SK-N-SH (cell line): ENCODE data around the gene GPC5. TPM values are rescaled to one million over a fixed set of nuclear protein-coding genes. Genes with fewer than 3 reads are reported as not detected.

Experiments
- CTCF ChIA-PET: fragments of 300-600, 350-600 bp; formaldehyde crosslinking; extraction: SDS; loops from one replicate; lab custom pipeline; 2021; lab: Yijun Ruan, JAX
- POLR2A ChIA-PET: fragments of 350-600 bp; sonication (Branson Sonifier 250); formaldehyde crosslinking; extraction: SDS; loops from one replicate; lab custom pipeline; 2020; ENCODE audit warnings: antibody characterized with exemption, inconsistent platforms; lab: Yijun Ruan, JAX
- DNase-seq: peaks from one replicate; pipeline ENCODE4 v3.0.0; 2012
- H2AFZ ChIP-seq: fragments of 200-600 bp; sonication (generic); 2 replicates; pipeline ENCODE4 v1.8.1; 2016; ENCODE audit warnings: antibody characterized with exemption, mild to moderate bottlenecking, low read depth
- H3F3A ChIP-seq: fragments of 200-600 bp; sonication (generic); replicated peaks from 2 replicates; pipeline ENCODE3; 2016; ENCODE audit warnings: antibody characterized with exemption, mild to moderate bottlenecking; ENCODE audit not compliant: insufficient read depth
- H3K27ac ChIP-seq, 2 experiments: fragments of 200-500 bp in 1 of 2; fragments of 200-600 bp in 1 of 2; sonication (Bioruptor generic) in 1 of 2; sonication (generic), shearing (Covaris generic) in 1 of 2; 2 replicates each; pipeline versions ENCODE4 v1.5.1 to v1.6.1; 2014 to 2016; ENCODE audit warnings: low read depth in 2 of 2, inconsistent platforms in 1 of 2, low read length in 1 of 2, mild to moderate bottlenecking in 1 of 2, mixed read lengths in 1 of 2
- H3K27me3 ChIP-seq: fragments of 200-600 bp; sonication (generic), shearing (Covaris generic); 2 replicates; pipeline ENCODE4 v1.6.1; 2016; ENCODE audit warnings: mixed run types; ENCODE audit not compliant: insufficient read depth
- H3K36me3 ChIP-seq, 2 experiments: fragments of 200-500 bp in 1 of 2; fragments of 200-600 bp in 1 of 2; sonication (Bioruptor generic) in 1 of 2; sonication (generic) in 1 of 2; replicated peaks in 1 of 2; 2 replicates each; pipeline versions ENCODE3 to v1.5.1; 2014 to 2016; ENCODE audit warnings: low read length in 1 of 2, mild to moderate bottlenecking in 1 of 2; ENCODE audit not compliant: insufficient read depth in 2 of 2, control insufficient read depth in 1 of 2
- H3K4me1 ChIP-seq, 2 experiments: fragments of 200-500 bp in 1 of 2; fragments of 200-600 bp in 1 of 2; sonication (Bioruptor generic) in 1 of 2; sonication (generic), shearing (Covaris generic) in 1 of 2; 2 replicates each; pipeline versions ENCODE4 v1.5.1 to v1.6.1; 2014 to 2016; ENCODE audit warnings: low read depth in 1 of 2, low read length in 1 of 2, mixed run types in 1 of 2; ENCODE audit not compliant: insufficient read depth in 2 of 2, control insufficient read depth in 1 of 2
- H3K4me2 ChIP-seq: fragments of 200-600 bp; sonication (generic), shearing (Covaris generic); 2 replicates; pipeline ENCODE4 v1.6.1; 2017; ENCODE audit warnings: mixed run types
- H3K4me3 ChIP-seq, 2 experiments: fragments of 200-500 bp in 1 of 2; fragments of 200-600 bp in 1 of 2; sonication (Bioruptor generic) in 1 of 2; sonication (generic), shearing (Covaris generic) in 1 of 2; 2 replicates each; pipeline versions ENCODE4 v1.5.1 to v1.8.1; 2014 to 2016; ENCODE audit warnings: low read depth in 2 of 2, inconsistent platforms in 1 of 2, low read length in 1 of 2, mild to moderate bottlenecking in 1 of 2, mixed read lengths in 1 of 2, moderate library complexity in 1 of 2
- H3K79me2 ChIP-seq: fragments of 200-600 bp; sonication (generic); 2 replicates; pipeline ENCODE4 v1.8.1; 2017; ENCODE audit warnings: mild to moderate bottlenecking; ENCODE audit not compliant: insufficient read depth
- H3K9ac ChIP-seq: fragments of 200-600 bp; sonication (generic); 2 replicates; pipeline ENCODE4 v1.6.1; 2017; ENCODE audit warnings: mixed run types
- H3K9me2 ChIP-seq: fragments of 200-600 bp; sonication (generic); 2 replicates; pipeline ENCODE4 v1.6.1; 2017; ENCODE audit warnings: mixed run types
- H3K9me3 ChIP-seq: fragments of 200-600 bp; sonication (generic); 2 replicates; pipeline ENCODE4 v1.6.1; 2017; ENCODE audit warnings: mixed run types, mild to moderate bottlenecking, moderate library complexity
- H4K20me1 ChIP-seq: fragments of 200-600 bp; sonication (generic); 2 replicates; pipeline ENCODE4 v1.6.1; 2017; ENCODE audit warnings: mild to moderate bottlenecking, mixed run types; ENCODE audit not compliant: insufficient read depth
- CHD2 ChIP-seq: fragments of 150-350 bp; IDR thresholded peaks from 2 replicates; pipeline ENCODE4 v1.6.1; 2018; ENCODE audit warnings: low read length; ENCODE audit not compliant: partially characterized antibody
- ELF1 ChIP-seq: IDR thresholded peaks from 2 replicates; pipeline ENCODE4 v1.4.0; 2012
- GABPA ChIP-seq: IDR thresholded peaks from 2 replicates; pipeline ENCODE4 v1.4.0; 2012; ENCODE audit warnings: low read depth, mild to moderate bottlenecking
- GATA2 ChIP-seq: sonication (generic); formaldehyde crosslinking; IDR thresholded peaks from 2 replicates; pipeline ENCODE4 v1.5.0; 2020; ENCODE audit warnings: mild to moderate bottlenecking, missing genetic modification reagents
- MXI1 ChIP-seq: IDR thresholded peaks from 2 replicates; pipeline ENCODE4 v1.6.1; 2012; ENCODE audit warnings: mild to moderate bottlenecking, low read depth, low read length, improper control_type of control experiment
- NRF1 ChIP-seq: IDR thresholded peaks from 2 replicates; pipeline ENCODE4 v1.6.1; 2012; ENCODE audit warnings: low read depth, mild to moderate bottlenecking, low read length
- RAD21 ChIP-seq: IDR thresholded peaks from 2 replicates; pipeline ENCODE4 v1.6.1; 2012; ENCODE audit warnings: mild to moderate bottlenecking, low read length
- RCOR1 ChIP-seq: fragments of 150-350 bp; IDR thresholded peaks from 2 replicates; pipeline ENCODE4 v1.6.1; 2017; ENCODE audit warnings: antibody characterized with exemption, low read length
- RFX5 ChIP-seq: IDR thresholded peaks from 2 replicates; pipeline ENCODE4 v1.6.1; 2012; ENCODE audit warnings: mild to moderate bottlenecking, improper control_type of control experiment, low read length
- RXRA ChIP-seq: IDR thresholded peaks from 2 replicates; pipeline ENCODE4 v1.4.0; 2012; ENCODE audit warnings: low read depth, mild to moderate bottlenecking, borderline replicate concordance
- SIN3A ChIP-seq: IDR thresholded peaks from 2 replicates; pipeline ENCODE4 v1.6.1; 2012; ENCODE audit warnings: low read depth, mild to moderate bottlenecking, low read length, moderate library complexity, borderline replicate concordance
- YY1 ChIP-seq: IDR thresholded peaks from 2 replicates; pipeline ENCODE4 v1.4.0; 2012; ENCODE audit warnings: low read depth, mild to moderate bottlenecking
- WGBS: methylation state at CpG from one replicate; pipeline ENCODE4 v1.1.6; 2017; ENCODE audit warnings: low lambda C conversion rate; 5-methylcytosine and 5-hydroxymethylcytosine counted together
- polyA plus RNA-seq, 3 experiments: library from polyadenylated mRNA; depleted of rRNA; stranded (reverse); fragments of >200 nt; gene quantifications; 2 replicates each; pipeline ENCODE4 v1.2.3, GENCODE V29; 2012
- TF ChIP-seq, protein P1 (sequence below): fragments of 150-350 bp; IDR thresholded peaks from 2 replicates; pipeline ENCODE4 v1.6.1; 2016; ENCODE audit warnings: mild to moderate bottlenecking, low read depth, low read length
- TF ChIP-seq, protein P2 (sequence below): IDR thresholded peaks from 2 replicates; pipeline ENCODE4 v1.4.0; 2012; ENCODE audit warnings: low read depth
- TF ChIP-seq, protein P3 (sequence below): IDR thresholded peaks from 2 replicates; pipeline ENCODE4 v1.4.0; 2012; ENCODE audit warnings: low read depth, borderline replicate concordance
- TF ChIP-seq, protein P4 (sequence below): IDR thresholded peaks from 2 replicates; pipeline ENCODE4 v1.4.0; 2012; ENCODE audit warnings: low read depth, borderline replicate concordance

GPC5 gene
- polyA plus RNA-seq, 1 of the 3 experiments (the other 2 are of a cell fraction), result 0.03 TPM

DNA sequence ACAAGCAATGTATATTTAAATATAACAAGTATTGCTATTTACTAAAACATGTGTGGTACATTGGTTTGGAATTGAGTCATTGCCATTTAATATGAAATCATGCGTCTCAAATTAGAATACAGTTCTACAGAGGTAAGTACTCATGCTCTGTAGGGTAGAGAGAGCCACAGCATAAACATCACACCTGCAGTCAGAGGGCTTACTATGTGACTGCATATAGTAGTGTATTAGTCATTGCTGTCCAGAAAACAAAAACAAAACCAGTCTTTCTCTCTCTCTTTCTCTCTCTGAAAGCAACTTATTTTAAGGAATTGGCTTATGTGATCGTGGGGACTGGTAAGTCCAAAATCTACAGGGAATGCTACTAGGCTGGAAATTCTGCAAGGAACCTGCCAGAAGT is 370.3 kb downstream of the GPC5 start:
- Histone ChIP-seq H3K9ac (no peak overlapping the region), H3K9me2 (no peaks in the 10 kb centered on the region), H3K27me3 (no peaks in the 10 kb centered on the region), H3K36me3 (no peaks in the 10 kb centered on the region), H4K20me1 (no peaks in the 10 kb centered on the region), H3K4me3 (no peak overlapping the region), H3K27ac (no peak overlapping the region), H3K4me1 (no peaks in the 10 kb centered on the region), H3K4me2 (no peak overlapping the region), H3K79me2 (no peaks in the 10 kb centered on the region), H2AFZ (no peak overlapping the region), H3F3A (no peaks in the 10 kb centered on the region), H3K9me3 (no peaks in the 10 kb centered on the region)
- ChIA-PET CTCF (no interaction called here), POLR2A (no interaction called here)
- no peak for DNase-seq
- WGBS, result 53% methylated on average over 2 of the region's 2 CpGs
- TF ChIP-seq GABPA (no peak), RFX5 (no peak), RXRA (no peak), RCOR1 (no peak), MXI1 (no peak), NRF1 (no peak), ELF1 (no peak), GATA2 (CRISPR knock-in tag) (no peak)
- TF ChIP-seq, protein P1, sequence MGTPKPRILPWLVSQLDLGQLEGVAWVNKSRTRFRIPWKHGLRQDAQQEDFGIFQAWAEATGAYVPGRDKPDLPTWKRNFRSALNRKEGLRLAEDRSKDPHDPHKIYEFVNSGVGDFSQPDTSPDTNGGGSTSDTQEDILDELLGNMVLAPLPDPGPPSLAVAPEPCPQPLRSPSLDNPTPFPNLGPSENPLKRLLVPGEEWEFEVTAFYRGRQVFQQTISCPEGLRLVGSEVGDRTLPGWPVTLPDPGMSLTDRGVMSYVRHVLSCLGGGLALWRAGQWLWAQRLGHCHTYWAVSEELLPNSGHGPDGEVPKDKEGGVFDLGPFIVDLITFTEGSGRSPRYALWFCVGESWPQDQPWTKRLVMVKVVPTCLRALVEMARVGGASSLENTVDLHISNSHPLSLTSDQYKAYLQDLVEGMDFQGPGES, result no peak
- TF ChIP-seq, protein P2, sequence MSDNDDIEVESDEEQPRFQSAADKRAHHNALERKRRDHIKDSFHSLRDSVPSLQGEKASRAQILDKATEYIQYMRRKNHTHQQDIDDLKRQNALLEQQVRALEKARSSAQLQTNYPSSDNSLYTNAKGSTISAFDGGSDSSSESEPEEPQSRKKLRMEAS, result no peak
- TF ChIP-seq, protein P3, sequence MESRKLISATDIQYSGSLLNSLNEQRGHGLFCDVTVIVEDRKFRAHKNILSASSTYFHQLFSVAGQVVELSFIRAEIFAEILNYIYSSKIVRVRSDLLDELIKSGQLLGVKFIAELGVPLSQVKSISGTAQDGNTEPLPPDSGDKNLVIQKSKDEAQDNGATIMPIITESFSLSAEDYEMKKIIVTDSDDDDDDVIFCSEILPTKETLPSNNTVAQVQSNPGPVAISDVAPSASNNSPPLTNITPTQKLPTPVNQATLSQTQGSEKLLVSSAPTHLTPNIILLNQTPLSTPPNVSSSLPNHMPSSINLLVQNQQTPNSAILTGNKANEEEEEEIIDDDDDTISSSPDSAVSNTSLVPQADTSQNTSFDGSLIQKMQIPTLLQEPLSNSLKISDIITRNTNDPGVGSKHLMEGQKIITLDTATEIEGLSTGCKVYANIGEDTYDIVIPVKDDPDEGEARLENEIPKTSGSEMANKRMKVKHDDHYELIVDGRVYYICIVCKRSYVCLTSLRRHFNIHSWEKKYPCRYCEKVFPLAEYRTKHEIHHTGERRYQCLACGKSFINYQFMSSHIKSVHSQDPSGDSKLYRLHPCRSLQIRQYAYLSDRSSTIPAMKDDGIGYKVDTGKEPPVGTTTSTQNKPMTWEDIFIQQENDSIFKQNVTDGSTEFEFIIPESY, result no peak

DNA sequence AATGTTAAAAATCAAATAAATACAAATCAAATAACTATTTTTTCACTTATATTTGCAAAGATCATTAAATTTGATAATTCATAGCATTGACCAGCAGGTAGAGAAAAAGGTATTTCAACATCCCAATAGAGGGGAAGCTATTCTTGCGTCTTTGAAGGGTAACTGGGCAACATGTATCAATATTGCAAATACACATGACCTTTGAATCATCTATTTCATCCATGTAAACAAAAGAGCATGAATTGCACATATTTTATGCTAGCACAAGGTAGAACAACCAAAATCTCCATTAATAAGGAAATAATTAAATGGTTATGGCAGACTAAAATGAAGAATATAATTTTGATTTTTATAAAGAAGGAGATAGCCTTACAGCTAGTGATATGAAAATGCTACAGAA is 372.8 kb downstream of the GPC5 start:
- POLR2A ChIA-PET, result no interaction called here
- Histone ChIP-seq H3K4me3 (no peak overlapping the region), H3F3A (no peaks in the 10 kb centered on the region), H2AFZ (no peak overlapping the region), H3K27me3 (no peaks in the 10 kb centered on the region), H3K9me2 (no peaks in the 10 kb centered on the region)
- DNase-seq, result no peak
- CTCF ChIA-PET, result no interaction called here
- TF ChIP-seq RAD21 (no peak), SIN3A (no peak), YY1 (no peak), RXRA (no peak), CHD2 (no peak)
- TF ChIP-seq, protein P4, sequence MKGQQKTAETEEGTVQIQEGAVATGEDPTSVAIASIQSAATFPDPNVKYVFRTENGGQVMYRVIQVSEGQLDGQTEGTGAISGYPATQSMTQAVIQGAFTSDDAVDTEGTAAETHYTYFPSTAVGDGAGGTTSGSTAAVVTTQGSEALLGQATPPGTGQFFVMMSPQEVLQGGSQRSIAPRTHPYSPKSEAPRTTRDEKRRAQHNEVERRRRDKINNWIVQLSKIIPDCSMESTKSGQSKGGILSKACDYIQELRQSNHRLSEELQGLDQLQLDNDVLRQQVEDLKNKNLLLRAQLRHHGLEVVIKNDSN, result no peak
- TF ChIP-seq, protein P1, result no peak
- TF ChIP-seq, all 33 proteins: peak for 0
- Histone ChIP-seq H3K9me3 (no peaks in the 10 kb centered on the region), H3K27ac (no peak overlapping the region), H3K4me1 (no peaks in the 10 kb centered on the region), H3K4me2 (no peak overlapping the region), H4K20me1 (no peaks in the 10 kb centered on the region), H3K36me3 (no peaks in the 10 kb centered on the region), H3K79me2 (no peaks in the 10 kb centered on the region), H3K9ac (no peak overlapping the region)
- WGBS, result 31% methylated on average over 1 of the region's 1 CpG
